NB4 (cell line): ENCODE data around the gene DIRAS1.

Experiments used
- CTCF ChIP-seq: IDR thresholded peaks from one replicate; pipeline ENCODE4 v1.5.1; 2012; ENCODE audit warnings: low read depth, low read length
- POLR2A ChIP-seq: IDR thresholded peaks from 2 replicates; pipeline ENCODE4 v1.6.1; 2011; ENCODE audit warnings: mild to moderate bottlenecking; ENCODE audit not compliant: insufficient read length; ENCODE audit errors: extremely low read depth
- TF ChIP-seq, protein P1 (sequence below): IDR thresholded peaks from 2 replicates; pipeline ENCODE4 v1.6.1; 2011; ENCODE audit warnings: low read depth, low read length

DNA sequence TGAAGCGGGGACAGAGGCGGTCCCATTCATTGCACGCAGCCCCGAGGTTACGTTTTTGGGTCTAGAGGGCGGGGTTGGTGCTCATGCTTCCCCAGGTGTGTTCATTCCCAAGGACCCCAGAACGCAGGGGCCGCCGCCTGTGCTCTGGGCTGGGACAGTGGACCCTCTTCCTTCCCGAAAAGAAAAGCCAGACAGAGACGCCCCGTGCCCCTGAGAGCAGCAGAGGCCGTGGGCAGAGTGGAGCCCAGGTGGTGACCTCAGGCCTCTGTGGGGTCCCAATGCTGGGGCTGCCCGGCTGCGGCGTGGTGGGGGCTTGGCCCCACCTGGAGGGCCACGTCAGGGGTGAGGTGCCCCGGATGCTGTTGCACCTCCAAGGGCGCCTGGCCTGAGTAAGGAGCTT, 46.5 kb upstream of the DIRAS1 start:
- no peak for TF ChIP-seq POLR2A
- no peak for TF ChIP-seq CTCF
- TF ChIP-seq, protein P1, sequence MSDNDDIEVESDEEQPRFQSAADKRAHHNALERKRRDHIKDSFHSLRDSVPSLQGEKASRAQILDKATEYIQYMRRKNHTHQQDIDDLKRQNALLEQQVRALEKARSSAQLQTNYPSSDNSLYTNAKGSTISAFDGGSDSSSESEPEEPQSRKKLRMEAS, result no peak
